A204.1 (cell line): Measurements from ENCODE around the gene MAP7D2.

Source experiments
- FAIRE-seq: peaks from 2 replicates; lab custom pipeline; 2012; peaks lifted over from hg19 to GRCh38; lab: Jason Lieb, UNC

Gene MAP7D2

DNA sequence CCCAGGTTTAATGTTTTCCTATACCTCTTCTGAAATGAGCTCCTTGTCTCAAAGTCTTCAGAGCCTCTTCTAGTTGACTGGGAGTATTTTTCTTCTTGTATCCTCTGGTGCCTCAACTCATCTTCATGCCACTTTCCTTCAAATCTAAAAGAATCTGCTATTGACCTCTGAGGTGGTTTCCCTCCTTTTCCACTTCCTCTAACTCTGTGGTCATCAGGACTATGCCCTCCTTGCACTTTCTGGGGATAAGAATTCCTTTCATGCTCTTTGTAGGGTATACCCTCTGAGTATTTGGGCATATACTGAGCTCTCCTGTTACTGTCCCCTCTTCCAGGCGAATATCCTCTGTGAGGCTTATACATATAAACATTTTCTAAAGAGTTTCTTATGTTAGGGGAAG is 150.7 kb downstream of the MAP7D2 start:
- no peak for FAIRE-seq

DNA sequence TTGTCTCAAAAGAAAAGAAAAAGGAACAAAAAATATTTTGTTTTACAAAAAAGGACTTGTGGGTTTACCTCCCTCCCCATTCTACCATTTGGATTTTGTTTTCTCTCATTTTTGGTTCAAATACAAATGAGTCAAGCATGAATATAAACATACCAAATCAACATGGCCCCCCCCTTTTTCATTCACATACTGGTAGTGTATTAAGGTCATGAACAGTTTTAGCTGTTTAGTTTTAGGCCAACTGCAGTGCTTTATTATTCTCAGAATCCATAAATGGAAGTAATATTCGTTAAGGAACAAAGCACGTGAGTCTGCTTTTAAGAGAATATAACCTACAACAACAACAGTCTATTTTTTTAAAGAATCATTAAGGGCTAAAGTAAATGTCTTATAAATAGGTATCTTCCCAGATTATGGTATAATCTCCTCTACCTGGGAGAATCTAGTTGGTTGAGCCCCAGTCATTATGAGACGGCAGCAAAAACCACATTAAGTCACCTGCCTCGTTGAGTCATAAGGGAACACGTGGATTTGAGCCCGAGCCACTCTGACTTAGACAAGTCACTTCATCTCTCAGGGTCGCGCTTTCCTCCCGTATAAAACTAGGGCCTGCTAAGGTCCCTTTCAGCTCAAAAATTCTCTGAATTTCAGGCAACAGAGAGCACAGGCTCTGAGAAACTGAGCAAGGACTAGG is 152.5 kb downstream of the MAP7D2 start:
- no peak for FAIRE-seq

DNA sequence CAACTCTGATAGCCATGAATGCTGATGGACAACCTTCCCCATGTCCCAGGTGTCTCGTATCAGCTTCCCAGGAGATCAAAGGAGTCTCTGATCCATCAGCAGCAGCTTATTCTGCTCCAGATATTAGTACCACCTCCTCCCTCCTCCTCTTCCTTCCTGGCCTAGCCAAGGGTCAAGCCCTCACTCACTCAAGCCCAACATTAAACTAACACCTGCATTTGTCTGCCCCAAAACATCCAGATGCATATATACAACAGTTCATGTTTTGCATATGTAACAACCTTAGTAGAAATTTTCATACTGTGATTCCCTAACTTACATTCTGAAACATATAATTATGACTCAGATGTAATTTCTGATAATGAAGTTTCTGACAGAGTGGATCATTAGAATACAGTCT is 155.8 kb downstream of the MAP7D2 start:
- no peak for FAIRE-seq

DNA sequence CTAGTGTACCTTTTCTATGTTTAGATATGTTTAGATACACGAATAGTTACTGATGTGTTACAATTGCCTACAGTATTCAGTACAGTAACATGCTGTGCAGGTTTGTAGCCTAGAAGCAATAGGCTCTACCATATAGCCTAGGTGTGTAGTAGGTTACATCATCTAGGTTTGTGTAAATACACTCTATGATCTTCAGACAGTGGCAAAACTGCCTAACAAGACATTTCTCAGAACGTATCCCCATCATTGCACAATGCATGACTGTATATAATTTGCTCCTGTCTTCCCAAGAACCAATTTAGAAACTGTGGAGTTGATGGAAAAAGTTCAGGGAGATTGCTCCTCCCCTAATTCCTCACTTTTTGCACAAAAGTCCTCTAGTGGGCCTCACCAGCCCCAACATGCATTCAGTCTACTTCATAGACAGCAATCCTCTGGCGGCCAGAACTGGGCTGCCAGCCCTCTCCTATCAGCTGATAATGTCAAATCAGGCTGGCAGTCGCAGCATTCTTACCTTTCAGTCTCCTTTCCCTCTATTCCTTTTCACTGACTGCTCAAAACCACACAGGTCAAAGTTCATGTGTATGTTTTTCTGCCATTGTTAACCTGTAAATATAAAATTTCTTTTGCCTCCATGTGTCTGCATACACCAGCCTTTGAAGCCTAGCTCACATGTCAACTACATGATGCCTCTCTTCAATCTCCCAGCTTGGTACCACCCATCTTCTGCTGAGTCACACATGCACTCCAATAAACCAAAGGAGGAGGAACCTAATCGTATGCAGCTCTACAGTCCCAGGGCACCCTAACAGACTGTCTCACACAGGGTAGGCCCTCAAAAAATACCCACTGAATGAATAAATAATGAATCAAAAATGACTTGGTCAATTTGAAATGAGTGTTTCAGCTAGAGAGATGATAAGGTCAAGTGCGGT is 157.9 kb downstream of the MAP7D2 start:
- no peak for FAIRE-seq

DNA sequence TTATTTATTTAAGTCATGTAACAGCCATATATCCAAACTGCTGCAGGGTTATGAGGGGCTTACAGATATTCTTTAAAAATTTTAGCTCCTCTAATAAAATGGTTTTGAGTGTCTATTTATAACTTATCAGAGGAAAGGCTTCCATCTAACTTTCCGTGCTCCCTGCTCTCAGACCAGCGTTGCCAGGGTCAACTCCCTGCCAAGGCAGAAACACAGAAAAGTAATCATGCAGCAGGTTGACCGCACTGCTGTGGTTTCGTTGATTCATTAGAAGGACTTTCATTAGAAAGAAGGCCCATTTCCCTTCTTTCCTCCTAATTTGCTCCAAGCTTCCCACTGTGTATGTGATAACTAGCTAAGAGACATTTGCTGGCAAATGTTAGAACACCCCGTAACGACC is 159.8 kb downstream of the MAP7D2 start:
- no peak for FAIRE-seq
